ENCODE measurements around the gene LGR6. TPM values are rescaled to one million over a fixed set of nuclear protein-coding genes. Genes with fewer than 3 reads are reported as not detected.

The LGR6 gene
- total and polyA plus RNA-seq, 2 of the 8 experiments (the other 6 are each of a cell fraction or from before 2014, with no cell fraction given): 0.50 to 1.0 TPM

- 88% methylated on average over 1 of the region's 1 CpG; no CpG with 5 or more reads in 1 of the 2 experiments for WGBS, 2 experiments (ENCODE audit: extremely low coverage in 1 of 2, insufficient coverage in 1 of 2, insufficient read length in 1 of 2, insufficient replicate concordance in 2 of 2, low coverage in 1 of 2, low lambda C conversion rate in 2 of 2, missing lambda C conversion rate in 1 of 2)
- Histone ChIP-seq H3K36me3 (ENCODE audit: control insufficient read depth in 2 of 4, insufficient read depth in 4 of 4, low read length in 3 of 4) (no peaks in the 10 kb centered on the region), H3K4me2 (ENCODE audit: insufficient read depth in 1 of 2, low read depth in 2 of 2, low read length in 2 of 2) (no peak overlapping the region), H4K20me1 (replicated peaks in 1 of 2; ENCODE audit: control insufficient read depth in 1 of 2, insufficient read depth in 2 of 2, low read length in 2 of 2) (no peaks in the 10 kb centered on the region), H3K23me2 (ENCODE audit: low read depth, low read length) (peaks cover 6% of the 10 kb centered on the region; the same call in 1 of the 2 replicates), H3K56ac (replicated peaks; ENCODE audit: insufficient read length, low read depth, low read length) (no peak overlapping the region), H2BK12ac (ENCODE audit: low read depth, low read length) (no peak overlapping the region), H3K27ac (ENCODE audit: low read depth, low read length) (no peak overlapping the region), H3K9ac (replicated peaks in 1 of 4; ENCODE audit: extremely low read depth in 1 of 4, low read depth in 3 of 4, low read length in 3 of 4) (no peak overlapping the region), H3K23ac (ENCODE audit: insufficient read length) (no peak overlapping the region), H2AFZ (ENCODE audit: low read length) (no peak overlapping the region), H3K27me3 (replicated peaks in 1 of 4; ENCODE audit: control insufficient read depth in 3 of 4, extremely low read depth in 1 of 4, insufficient read depth in 3 of 4, low read length in 3 of 4) (peaks cover 2 to 10% (median 8%) of the 10 kb centered on the region in 4 experiments; a peak in 6 of 7 replicates), H2BK120ac (replicated peaks; ENCODE audit: low read depth, low read length) (no peak overlapping the region), H2BK20ac (ENCODE audit: low read length) (no peak overlapping the region), H2BK15ac (ENCODE audit: low read length) (no peak overlapping the region), H3K79me2 (ENCODE audit: control insufficient read depth in 1 of 2, insufficient read depth in 2 of 2, low read length in 2 of 2) (no peaks in the 10 kb centered on the region), H3K9me3 (ENCODE audit: insufficient read depth in 2 of 2, low read depth in 1 of 2, low read length in 1 of 2) (no peaks in the 10 kb centered on the region), H3K14ac (ENCODE audit: insufficient read length) (no peak overlapping the region), H4K5ac (ENCODE audit: insufficient read length, low read depth, low read length) (no peak overlapping the region), H2AK5ac (ENCODE audit: low read depth, low read length) (no peak overlapping the region), H3K4ac (replicated peaks; ENCODE audit: insufficient read length, low read depth, low read length) (no peak overlapping the region), H3K4me3 (ENCODE audit: extremely low read depth in 1 of 4, insufficient read depth in 2 of 4, low read depth in 3 of 4, low read length in 4 of 4) (no peak overlapping the region), H3K79me1 (ENCODE audit: low read depth, low read length) (no peaks in the 10 kb centered on the region), H4K8ac (ENCODE audit: extremely low read depth, insufficient read depth, low read length) (no peak overlapping the region), H3K4me1 (replicated peaks in 1 of 4; ENCODE audit: control insufficient read depth in 3 of 4, insufficient read depth in 4 of 4, low read length in 3 of 4) (peaks cover 0 to 3% (median under 1%) of the 10 kb centered on the region in 4 experiments; a peak in 3 of 7 replicates), H4K91ac (replicated peaks; ENCODE audit: insufficient read length, low read length) (no peak overlapping the region), H2BK5ac (ENCODE audit: low read depth, low read length) (no peak overlapping the region), H3K18ac (ENCODE audit: extremely low read depth, low read length) (no peak overlapping the region)
- DNase-seq (ENCODE audit: low read depth in 1 of 2, low spot score in 2 of 2) (no peak), FAIRE-seq (no peak)
- ChIA-PET CTCF (ENCODE audit: partially characterized antibody) (interaction anchor here (1.0 to 14.5 kb wide), 13 partner anchors 10 to 126 kb away, joined by 3 to 249 read pairs (median 6); no protein-coding TSS in a partner anchor), POLR2A (ENCODE audit: partially characterized antibody) (interaction anchor here (1.5 kb wide), 1 partner anchor 21 kb away, joined by 3 read pairs; no protein-coding TSS in a partner anchor)
- TF ChIP-seq CHD2 (IDR thresholded peaks at IDR 0.05; ENCODE audit: low read length) (no peak), ATF2 (IDR thresholded peaks at IDR 0.05; ENCODE audit: low read length) (no peak)
Observed at GRCh38 chr1:202210969-202211368, 17.4 kb downstream of the LGR6 start.
